HG02759 (cell line): ENCODE results near the gene PPP1R1C.
"Not testable (repeated sequence)": the region's sequence is repeated elsewhere in the genome, so short reads cannot be mapped to it uniquely, and the experiment has no call there.

Source experiments
- ATAC-seq: cut with Tn5 transposase; IDR thresholded peaks from one replicate; pipeline ENCODE4 v1.9.1; 2021; ENCODE audit warnings: mild to moderate bottlenecking, moderate library complexity; ENCODE audit not compliant: unreplicated experiment

The PPP1R1C gene

GRCh38 chr2:181985632-181986205 lies at the start of gene PPP1R1C:
Gene PPP1R1C (plus strand): TSS chr2:181985853. CDS start chr2:181986111, 258 bp downstream.
- ATAC-seq: no peak

GRCh38 chr2:181937473-181937872 lies 48.2 kb upstream of the PPP1R1C start:
- ATAC-seq: no peak

DNA sequence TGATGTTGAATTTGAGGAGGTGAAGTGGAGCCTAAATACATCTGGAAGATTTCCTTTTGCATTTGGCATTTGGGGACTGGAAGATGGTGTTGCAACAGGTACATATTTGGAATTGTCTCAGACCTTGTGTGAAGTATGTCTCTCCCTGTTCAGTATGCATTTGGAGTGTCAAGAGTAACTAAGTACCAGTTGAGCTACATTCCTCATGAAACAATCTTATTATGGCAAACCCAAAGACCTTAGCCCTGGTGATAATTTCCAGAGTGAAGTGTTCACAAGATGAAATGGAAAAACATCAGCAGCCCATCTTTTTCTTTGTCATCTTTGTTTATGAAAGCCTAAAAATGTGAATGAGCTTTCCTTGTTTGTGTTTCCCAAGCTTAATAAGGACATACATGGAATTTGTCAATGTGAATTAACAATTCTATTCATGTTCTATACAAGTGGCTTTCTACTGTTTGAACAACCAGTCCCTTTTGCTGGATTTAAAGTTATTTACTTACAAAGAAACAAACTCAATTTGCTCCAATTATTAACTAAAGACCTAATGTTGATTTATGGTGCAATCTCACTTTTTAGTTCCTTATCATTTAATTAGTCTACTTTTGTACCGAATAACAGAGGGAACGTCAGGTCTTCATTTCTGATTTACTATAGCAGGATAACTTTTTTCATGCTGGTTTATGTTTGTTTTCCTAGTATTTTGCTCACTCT lies 42.1 kb upstream of the PPP1R1C start:
- no peak for ATAC-seq

DNA sequence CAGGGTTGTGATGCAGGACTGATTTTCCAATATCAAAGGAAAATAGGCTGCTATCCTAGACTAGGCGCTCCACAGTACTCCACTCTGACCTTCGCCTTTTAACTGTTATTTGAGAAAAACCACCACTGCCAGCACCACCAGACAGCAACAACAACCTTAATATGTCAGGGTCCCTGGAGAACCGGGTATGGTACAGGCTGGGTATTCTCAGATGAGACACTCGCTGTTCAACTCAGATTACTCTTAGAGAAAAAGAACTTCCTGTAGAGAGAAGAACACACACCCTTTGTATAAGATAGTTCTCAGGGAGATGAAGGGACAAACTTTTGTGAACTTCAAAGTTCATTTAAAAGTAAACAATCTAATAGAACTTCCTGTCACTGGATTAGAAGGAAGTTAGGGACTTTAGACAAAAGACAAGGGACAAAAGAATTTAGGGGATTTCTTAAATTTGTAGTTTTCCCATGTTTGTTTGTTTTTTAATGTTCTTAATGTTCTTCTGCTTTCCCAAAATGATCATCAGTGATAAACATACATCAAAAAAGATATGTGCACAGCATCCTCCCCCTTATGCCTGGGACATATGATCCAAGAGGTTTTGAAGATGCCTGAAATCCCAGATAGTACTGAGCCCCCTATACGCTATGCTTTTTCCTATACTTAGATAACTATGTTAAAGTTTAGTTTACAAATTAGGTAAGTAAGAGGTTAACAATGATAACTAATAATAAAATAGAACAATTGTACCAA lies 41.3 kb upstream of the PPP1R1C start:
- no peak for ATAC-seq

DNA sequence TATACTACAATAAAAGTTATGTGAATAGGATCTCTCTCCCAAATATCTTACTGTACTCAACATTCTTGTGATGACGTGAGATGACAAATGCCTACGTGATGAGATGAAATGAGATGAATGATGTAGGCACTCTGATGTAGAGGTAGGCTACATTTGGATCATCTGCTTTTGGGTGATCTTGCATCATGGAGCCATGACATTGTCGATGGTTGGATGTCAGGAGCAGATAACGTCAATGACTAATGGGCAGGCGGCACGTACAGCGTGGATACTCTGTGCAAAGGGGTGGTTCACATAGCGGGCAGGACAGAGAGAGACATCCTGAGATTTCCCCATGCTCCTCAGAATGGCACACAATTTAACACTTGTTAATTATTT lies 40.8 kb upstream of the PPP1R1C start:
- no peak for ATAC-seq

DNA sequence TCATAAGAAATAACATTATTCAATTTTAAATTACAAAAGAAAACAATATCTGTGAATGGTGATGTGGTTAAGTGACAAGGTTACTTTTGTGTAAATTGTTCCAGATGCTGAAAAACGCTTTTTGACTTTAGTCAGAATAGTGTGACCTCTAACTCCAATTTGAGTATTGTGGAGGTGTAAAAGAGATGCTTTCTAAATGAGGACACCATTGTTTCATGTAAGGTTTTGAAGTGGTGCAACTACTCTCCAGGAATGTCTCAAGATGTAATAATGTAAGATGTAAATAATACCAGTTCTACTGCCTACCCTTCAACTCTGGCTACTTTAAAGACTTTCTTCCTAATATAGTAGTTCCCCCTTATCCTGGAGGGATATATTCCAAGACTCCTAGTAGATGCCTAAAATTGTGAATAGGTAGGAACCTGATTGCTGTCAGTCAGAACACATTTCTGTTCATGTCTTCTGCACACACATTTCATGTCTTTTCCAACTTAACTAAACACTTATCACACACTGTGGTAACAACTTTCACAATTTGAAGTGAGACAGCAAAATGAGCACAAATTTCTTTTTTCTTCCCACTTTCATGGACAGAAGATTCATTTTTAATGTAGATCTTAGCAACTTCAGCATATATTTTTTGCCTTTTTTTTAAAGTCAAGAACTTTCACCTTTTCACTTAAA lies 39.1 kb upstream of the PPP1R1C start:
- no peak for ATAC-seq

DNA sequence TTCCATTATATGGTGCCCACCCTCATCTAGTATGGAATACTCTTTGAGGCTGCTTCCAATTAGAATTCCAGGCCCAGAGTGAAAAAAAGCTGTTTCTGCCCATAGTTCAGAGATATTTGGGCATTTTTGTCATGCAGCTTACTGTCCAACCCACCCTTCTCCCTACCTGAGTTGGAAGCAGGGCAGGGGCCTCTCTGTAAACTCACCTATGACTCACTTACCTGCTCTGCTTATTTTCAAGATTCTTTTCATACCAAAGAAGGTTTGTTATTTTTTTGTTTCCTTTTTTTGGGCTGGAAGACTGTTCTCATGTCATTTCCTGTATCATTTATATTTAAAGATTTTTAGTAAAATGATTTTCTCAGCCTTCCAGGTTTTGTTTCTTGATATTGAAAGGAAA lies 38.4 kb upstream of the PPP1R1C start:
- ATAC-seq: no peak

- no peak for ATAC-seq
These were observed 37.4 kb upstream of the PPP1R1C start for GRCh38 chr2:181948227-181948626.

- ATAC-seq: no peak
These were observed 36.6 kb upstream of the PPP1R1C start for GRCh38 chr2:181949047-181949446.

DNA sequence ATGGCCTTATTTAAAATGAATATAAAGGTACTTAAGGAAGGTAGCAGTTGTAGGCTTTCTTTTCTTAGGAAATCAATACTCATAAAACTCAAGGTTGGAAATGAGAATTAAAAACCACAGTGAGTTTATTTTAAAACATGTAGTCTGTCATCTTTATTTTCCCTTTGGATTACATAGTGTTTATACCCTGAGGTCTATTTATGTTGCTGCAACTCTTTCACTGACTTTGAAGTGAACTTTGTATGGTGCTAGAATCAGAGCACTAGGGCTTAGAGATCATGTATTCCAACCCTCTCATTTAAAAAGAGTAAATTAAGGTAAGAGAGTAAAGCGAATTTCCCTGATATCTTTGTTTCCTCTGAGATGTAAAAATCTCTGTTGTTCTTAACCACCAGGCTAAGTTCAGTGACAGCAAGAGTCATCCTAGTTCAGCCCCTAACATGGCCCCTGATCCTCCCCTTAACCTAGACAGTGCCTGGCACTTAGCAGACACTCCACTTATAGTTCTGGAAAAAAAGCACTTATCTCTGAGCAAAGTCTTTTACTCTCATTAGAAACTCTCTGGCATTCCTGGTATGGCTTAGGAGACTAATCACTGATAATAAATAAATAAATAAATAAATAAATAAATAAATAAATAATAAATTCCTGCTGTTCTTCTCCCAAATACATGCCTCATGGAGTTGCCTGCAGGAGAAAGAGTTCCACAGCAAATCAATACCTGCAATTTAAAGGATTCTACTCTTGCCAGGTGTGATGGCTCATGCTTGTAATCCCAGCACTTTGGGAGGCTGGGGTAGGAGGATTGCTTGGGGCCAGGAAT lies 33.0 kb upstream of the PPP1R1C start:
- ATAC-seq: no peak

DNA sequence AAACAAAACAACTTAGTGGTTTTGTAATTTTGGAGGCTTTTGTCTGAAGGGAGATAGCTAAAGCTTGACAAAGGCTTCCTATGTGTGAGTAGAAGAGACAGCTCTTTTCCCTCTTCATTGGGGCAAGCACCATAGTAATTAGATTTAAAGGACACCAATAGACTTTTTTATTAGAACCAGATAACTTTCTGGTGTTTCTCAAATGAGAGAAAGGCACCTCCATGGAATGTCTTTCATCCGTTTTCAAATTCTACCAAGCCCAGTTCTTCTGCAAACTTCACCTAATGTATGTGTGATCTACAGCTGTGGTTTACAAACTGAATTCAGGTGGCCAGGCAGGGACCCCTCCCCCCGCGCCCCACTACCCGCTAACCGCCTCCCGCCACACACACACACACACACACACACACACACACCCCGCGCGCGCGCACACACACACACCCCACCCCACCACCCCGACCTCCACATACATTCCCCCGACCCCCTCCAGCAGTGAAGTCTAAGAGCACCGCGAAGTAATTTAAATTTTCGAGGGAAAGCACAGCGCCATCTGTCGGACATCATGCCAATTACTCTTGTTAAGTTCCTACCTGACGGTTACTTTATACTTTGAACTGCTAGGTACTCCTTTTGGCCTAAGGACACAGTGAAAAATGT lies 31.6 kb upstream of the PPP1R1C start:
- peak; percentile 81 for ATAC-seq

- ATAC-seq: no peak
These were observed 31.1 kb upstream of the PPP1R1C start for GRCh38 chr2:181954538-181954883.

DNA sequence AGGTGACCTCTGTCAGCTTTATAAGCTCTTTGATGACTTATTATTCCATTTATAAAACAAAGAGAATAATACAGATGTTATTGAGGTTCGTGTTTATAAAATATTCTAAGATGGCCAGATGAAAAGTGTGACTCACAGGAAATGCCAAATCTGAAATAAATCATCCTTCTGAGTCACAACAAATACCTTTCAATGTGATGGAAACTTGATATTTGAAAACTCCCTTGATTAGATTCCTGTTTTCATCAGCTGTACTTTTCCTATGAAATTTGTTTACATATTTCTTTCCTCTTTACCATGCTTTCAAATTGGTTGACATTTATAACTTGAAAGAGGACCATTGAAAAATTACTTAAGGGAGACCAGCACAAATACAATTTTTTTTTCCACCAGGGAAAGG lies 30.6 kb upstream of the PPP1R1C start:
- ATAC-seq: no peak

GRCh38 chr2:181955866-181956265 lies 29.8 kb upstream of the PPP1R1C start:
- not testable (repeated sequence) for ATAC-seq

- ATAC-seq: no peak
These were observed 28.0 kb upstream of the PPP1R1C start for GRCh38 chr2:181957668-181958067.

GRCh38 chr2:181958726-181959125 lies 26.9 kb upstream of the PPP1R1C start:
- ATAC-seq: no peak

- no peak for ATAC-seq
These were observed 26.1 kb upstream of the PPP1R1C start for GRCh38 chr2:181959508-181959907.

DNA sequence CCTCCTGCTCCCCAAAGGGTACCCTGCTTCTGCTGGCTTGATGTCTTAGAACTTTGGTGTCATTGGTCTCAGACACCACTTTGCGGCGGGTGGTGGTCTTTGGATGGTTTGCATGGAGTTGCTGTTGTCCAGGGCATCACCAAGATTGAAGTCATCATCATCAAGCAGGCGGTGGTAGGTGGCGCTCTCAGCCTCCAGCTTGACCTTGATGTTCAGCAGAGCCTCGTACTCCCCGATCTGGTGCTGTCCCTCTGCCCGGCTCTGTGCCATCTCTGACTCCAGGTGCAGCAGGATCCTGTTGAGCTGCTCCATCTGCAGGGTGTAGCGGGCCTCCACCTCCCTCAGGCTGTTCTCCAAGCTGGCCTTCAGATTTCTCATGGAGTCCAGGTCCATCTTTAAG lies 24.5 kb upstream of the PPP1R1C start:
- not testable (repeated sequence) for ATAC-seq

DNA sequence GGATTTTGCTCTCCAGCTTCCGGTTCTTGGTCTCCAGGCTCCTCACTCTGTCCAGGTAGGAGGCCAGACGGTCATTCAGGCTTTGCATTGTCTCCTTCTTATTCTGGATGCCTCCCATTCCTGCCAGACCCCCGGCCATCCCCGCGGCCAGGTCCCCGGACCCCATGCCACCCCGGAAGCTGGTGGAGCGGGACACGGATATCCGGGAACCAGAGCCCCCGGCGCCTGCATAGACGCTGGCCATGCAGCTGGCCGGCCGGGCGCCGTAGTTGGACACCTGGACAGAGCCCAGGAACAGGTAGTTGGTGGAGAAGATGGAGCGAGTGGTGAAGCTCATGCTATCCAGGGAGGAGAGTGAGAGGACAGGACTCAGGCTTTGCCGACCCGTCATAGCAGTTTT lies 23.5 kb upstream of the PPP1R1C start:
- no peak for ATAC-seq

DNA sequence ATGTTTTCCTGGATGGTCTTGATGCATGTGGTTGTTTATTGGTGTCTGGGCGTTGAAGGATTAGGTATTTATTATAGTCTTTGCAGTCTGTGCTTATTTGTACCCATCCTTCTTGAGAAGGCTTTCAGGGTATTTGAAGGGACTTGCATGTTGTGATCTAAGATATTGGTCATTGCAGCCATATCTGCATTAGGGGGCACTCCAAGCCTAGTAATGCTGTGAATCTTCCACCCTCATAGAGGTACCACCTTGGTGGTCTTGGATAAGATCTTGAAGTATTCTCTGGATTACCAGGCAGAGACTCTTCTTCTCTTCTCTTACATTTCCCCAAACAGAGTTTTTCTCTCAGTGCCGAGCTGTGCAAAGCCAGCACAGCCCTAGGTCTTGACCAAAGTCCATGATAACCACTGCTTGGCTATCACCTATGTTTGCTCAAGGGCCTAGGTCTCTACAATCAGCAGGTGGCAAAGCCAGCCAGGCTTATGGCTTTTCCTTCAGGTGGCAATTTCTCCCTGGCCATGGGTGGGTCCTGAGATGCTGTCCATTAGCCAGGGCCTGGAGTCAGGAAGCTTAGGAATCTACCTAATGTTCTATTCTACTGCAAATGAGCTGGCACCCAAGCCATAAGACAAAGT lies 15.4 kb upstream of the PPP1R1C start:
- no peak for ATAC-seq
